ENCODE data around the gene PPARD.
"Not testable (repeated sequence)": the region's sequence is repeated elsewhere in the genome, so short reads cannot be mapped to it uniquely, and the experiment has no call there.

Gene PPARD

DNA sequence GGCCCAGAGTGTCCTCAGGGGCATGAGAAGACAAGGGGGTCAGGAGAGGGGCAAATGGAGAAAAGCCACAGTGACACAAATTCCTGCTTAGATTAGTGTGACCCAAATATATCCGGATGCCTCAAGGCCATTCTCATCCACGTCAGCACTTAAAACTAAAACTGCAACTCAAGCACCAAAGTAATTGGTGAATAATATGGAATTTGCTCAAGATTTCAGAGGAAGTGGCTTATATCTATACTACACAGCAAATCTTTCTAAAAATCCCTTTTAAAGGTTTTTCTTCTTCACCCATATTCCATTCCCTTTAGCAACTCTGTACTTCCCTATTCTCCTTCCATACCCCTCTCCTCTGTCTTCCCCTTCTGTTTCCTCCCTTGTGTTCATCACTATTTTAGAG lies 29.6 kb upstream of the PPARD start:
- DNase-seq = no peak

DNA sequence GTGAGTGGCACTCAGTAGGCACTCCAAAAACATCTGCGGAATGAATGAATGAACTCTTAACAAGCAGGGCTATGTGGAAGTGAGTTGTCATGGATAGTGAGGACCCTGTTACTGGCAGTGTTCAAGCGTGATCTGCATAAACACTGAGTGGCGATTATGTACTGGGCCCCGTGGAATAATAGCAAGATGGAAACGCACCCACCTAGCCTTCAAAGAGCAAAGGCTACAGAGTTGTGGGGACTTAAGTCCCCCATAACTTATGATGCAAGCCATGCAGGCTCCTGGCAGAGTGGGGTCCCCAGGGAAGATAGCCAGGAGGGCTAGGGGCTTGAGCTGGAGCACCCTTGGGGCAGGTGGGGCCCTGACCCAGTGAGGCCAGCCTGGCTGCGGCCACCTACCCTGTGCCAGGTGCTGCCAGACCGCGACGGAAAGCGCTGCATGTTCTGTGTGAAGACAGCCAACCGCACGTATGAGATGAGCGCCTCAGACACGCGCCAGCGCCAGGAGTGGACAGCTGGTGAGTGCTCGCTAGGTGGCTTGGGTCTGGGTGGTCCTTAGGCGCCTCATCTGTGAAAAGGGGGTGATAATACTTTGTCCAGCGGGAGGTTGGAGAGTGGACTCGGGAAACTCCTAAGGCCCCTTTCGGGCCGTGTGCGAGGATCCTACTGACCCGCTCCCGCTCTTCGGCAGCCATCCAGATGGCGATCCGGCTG lies 24.7 kb upstream of the PPARD start:
- DNase-seq = no peak

DNA sequence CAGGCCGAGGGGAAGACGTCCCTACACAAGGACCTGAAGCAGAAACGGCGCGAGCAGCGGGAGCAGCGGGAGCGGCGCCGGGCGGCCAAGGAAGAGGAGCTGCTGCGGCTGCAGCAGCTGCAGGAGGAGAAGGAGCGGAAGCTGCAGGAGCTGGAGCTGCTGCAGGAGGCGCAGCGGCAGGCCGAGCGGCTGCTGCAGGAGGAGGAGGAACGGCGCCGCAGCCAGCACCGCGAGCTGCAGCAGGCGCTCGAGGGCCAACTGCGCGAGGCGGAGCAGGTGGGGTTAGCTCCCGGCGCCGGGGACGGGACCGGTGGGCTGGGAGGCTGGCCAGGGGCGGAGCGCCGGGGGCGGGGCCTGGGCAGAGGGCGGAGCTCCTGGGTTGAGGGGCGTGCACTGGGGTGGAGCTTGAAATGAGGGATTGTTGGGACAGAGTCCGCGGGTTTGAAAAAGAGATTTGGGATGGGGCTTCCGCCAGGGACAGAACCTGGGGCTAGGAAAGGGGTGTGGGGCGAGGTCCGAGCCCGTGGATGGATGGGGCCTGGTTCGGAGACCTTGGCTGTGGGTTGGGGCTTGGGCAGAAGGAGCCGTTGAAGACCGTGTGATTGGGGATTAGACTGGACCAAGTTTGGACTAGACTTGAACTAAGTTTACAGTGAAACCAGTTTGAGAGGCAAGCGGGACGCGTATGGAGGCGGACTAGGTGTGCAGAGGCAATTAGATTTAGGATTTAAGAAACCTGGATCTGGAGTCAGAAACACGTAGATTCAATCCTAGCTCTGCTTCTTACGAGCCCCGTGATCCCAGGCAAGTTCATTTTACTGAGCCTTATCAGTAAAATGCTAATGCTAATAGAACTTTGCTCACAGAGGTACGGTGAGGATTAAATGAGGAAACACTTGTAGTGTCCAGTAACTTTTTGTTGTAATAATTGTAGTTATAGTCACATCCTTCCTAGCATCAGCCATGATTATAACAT lies 23.9 kb upstream of the PPARD start:
- DNase-seq = peak; percentile 88

DNA sequence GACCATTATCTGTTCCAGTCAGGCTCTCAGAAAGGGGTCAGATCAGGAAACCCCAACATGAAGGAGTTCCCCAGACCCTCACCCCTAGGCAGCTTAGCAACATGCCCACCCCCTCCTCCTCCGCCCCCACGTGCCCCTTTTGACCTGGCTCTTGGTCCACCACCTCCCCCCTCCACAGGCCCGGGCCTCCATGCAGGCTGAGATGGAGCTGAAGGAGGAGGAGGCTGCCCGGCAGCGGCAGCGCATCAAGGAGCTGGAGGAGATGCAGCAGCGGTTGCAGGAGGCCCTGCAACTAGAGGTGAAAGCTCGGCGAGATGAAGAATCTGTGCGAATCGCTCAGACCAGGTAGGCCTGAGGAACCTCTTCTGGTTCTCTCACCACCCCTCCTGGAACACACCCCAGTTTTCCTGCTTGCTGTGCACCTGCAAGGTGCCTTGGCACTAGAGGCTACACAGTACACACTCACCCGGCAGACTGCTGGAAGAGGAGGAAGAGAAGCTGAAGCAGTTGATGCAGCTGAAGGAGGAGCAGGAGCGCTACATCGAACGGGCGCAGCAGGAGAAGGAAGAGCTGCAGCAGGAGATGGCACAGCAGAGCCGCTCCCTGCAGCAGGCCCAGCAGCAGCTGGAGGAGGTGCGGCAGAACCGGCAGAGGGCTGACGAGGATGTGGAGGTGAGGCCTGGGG lies 22.9 kb upstream of the PPARD start:
- DNase-seq = no peak

DNA sequence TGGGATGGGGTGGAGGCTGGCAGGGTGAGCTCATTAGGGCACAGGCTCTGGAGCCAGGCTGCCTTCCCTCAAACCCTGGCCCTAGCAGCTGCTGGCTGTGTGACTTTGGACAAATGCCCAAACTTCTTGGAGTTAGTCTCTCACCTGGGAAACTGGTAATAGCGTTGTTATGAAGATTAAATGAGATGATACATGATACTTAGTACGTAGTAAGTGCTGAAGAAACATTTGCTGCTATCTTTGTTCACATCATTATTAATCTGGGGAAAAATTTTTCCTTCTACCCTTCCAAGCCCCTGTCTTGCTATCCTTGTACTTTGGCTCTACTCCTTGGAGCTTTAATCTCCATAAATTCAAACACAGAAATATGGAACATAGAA lies 22.3 kb upstream of the PPARD start:
- no peak for DNase-seq

DNA sequence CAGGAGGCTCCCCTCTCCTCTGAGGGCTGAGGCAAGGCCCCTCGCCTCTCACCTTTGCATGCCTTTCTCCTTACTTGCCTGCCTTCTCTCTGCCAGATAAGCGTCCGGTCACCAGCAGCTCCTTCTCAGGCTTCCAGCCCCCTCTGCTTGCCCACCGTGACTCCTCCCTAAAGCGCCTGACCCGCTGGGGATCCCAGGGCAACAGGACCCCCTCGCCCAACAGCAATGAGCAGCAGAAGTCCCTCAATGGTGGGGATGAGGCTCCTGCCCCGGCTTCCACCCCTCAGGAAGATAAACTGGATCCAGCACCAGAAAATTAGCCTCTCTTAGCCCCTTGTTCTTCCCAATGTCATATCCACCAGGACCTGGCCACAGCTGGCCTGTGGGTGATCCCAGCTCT lies 21.3 kb upstream of the PPARD start:
- no peak for DNase-seq

DNA sequence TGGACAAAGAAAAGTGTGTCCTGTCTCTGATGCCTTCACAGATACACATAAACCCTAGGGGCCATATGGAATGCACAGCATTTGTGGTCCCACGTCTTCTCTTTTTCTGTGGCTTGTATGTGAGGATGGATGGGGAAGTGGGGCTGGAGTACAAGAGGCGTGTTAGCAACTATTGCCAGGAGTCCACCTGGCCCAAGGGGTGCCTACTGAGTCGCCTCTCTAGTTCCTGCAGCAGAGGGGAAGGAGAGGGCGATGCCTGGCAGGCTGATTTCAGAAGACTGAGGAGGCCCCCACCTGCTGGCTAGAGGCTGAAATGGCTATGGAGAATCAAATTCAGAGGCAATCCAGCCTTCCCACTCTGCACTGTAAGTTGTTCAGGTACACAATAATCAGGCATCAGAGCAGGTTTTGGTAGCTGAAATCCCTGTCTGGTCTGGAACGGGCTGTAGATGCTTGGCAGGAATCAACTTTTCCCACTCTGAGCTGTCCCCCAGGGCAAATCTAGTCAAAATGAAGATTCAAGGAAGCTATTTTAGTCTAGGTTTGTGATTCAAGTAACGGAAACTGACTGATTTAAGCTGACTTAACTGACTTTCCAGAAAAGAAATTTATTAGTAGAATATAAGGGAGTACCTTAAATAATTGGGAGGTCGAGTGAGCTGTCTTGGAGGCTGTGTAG lies 14.9 kb upstream of the PPARD start:
- DNase-seq = peak; percentile 43

DNA sequence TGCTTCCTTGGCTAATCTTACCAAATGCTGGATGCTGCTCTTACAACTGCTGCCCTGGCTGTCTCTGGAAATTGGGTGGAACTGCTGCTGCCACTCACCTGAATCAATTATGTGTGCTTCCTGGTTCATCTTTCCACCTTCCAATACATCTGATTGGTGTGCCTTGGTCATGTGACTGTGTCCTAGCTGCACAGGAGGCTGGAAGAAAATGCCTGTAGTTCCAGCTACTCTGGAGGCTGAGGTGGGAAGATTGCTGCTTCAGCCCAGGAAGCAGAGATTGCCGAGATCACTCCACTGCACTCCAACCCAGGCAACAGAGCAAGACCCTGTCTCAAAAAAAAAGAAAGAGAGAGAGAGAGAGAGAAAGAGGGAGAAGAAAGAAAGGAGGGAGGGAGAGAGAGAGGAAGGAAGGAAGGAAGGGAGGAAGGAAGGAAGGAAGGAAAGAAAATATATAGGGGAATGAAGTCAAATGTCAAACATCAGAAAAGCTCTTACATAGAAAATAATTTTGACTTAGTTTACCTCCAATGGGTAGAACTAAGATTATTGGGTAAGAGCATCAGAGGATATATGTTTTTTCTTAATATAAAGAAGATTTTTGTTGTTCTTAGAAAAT lies 14.1 kb upstream of the PPARD start:
- DNase-seq = no peak

DNA sequence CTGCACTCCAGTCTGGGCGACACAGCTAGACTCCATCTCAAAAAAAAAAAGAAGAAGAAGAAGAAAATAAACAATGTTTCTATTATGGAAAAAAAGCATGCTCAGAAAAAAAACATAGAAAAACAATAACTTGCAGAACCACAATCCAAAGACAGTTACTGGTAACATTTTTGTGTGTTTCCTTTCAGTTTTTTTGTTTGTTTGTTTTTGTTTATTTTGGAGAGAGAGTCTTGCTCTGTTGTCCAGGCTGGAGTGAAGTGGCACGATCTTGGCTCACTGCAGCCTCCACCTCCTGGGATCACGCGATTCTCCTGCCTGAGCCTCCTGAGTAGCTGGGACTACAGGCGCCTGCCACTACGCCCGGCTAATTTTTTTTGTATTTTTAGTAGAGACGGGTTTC lies 13.4 kb upstream of the PPARD start:
- not testable (repeated sequence) for DNase-seq

DNA sequence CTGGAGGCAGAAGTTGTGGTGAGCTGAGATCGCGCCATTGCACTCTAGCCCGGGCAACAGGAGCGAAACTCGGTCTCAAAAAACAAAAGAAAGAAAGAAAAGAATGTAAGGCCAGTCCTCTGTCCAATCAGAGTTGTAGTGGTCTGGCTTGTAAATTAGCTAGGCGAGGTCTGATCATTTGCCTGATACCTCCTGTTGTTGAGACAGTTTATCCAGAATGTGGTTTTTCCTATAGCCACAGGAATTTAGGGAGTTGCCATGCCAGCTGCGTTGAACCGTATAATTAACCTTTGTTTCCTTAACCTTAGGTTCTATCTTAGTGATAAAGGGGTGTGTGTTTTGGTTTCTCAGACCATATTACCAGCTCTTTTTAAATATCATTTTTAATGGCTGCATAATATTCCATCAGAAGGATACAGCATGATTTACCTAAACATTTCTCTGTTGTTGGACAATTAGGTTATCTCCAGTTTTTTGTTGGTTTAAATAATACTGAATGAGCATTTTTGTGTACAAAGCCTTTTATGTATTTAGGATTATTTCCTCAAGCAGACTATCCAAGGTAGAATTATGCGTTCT lies 11.7 kb upstream of the PPARD start:
- DNase-seq = no peak

DNA sequence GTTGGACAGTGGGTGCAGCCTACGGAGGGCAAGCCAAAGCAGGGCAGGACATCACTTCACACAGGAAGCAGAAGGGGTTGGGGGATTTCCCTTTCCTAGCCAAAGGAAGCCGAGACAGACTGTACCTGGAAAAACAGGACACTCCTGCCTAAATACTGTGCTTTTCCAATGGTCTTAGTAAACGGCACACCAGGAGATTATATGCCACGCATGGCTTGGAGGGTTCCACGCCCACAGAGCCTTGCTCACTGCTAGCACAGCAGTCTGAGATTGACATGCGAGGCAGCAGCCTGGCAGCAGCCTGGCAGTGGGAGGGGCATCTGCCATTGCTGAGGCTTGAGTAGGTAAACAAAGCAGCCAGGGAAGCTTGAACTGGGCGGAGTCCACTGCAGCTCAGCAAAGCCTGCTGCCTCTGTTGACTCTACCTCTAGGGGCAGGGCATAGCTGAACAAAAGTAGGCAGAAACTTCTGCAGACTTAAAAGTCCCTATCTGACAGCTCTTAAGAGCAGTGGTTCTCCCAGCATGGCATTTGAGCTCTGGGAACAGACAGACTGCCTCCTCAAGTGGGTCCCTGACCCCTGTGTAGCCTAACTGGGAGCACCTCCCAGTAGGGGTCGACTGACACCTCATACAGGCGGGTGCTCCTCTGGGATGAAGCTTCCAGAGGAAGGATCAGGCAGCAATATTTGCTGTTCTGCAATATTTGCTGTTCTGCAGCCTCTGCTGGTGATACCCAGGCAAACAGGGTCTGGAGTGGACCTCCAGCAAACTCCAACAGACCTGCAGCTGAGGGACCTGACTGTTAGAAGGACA lies 10.1 kb upstream of the PPARD start:
- peak; percentile 64 for DNase-seq

DNA sequence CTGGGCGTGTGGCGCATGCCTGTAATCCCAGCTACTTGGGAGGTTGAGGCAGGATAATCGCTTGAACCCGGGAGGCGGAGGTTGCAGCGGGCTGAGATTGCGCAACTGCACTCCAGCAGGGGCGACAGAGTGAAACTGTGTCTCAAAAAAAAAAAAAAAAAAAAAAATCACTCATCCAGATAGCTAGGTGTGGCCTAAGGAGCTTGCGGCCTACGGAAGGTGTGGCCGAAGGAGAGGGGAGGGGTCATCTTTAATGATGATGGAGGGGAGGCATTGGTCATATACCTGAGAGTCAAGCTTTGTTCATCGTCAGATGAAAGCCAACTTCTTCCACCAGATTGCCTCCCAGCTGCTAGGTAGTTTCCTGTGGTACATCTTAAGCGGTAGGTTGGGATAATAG lies 801 bp upstream of the PPARD start:
- no peak for DNase-seq

DNA sequence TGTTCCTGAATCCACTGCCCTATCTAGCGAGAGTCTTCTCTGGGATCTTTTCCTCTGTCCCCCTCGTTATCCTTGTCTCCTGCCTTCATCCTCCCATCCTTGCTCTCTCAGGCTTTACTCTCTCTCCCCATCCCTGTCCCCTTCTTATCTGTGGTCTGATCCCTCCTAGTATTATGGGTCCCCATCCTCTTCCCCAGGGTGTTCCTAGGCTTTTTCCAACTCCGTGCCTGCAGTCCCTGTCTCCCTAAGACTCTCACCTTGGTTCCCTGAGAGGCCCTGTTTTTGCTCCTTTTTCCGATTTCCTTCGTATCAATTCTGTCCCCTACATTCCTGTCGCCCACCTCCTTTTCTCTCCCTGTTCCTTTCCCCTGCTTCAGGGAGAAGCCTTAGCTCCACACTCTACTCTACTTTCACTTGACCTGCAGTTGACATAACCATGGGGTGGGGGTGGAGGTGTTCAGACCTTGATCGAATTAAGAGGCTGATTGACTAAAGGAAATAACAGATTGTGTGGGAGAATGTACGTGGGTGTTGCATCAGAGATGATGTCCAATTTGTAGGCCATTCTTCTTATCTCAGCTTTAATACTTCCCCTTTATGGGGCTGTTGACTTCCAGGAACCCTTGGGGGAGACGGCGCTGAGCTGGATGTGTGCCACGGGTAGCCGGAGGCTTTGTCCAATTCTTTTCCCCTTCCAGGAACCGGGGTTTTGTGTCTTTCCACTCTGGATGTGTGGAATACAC lies 905 bp downstream of the PPARD start:
- DNase-seq = no peak

DNA sequence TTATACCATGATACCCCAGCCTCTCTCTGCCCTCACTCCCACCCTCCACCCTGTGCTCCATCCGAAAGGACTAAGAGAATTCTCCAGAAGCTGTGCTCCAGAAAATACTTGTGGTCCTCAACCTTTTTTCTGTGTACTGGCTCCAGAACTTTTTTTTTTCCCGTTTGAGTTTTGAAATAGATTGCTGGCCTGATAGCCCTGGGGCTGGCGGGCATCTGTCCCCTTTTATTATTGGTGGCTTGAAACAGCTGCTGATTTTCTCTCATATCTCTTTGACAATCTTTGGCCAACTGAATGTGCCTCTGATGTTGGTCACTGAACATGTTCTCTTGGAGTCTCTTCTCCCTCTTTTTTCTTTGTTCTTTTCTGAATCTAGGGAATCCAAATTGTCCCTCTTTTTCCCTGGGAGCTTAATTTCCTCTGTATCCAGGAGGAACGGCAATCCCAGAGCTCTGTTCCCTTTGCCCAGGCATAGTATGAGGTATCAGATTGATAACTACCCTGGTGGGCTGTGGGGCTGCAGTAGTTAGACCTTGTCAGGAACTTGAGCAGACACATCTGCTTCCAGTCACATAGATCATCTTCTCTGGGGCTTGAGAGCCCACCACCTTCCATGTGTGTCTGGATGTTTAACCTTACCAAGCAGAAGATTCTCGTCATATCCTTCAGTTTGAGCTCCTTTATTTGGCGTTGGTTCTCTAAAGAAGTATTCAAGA lies 1.6 kb downstream of the PPARD start:
- DNase-seq = no peak

DNA sequence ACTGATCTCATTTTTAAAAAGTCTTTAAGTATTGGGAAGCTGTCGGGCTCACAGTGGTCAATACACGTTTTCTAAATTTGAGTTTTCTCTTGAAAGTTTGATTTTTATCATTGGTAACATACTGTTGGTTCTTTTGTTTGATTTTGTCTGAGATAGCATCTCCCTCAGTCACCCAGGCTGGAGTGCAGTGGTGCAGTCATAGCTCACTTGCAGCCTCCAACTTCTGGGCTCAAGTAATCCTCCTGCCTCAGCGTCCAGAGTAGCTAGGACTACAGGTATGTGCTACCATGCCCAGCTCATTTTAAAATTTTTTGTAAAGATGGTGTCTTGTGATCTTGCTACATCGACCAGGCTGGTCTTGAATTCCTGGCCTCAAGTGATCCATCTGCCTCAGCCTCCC lies 9.1 kb downstream of the PPARD start:
- no peak for DNase-seq

DNA sequence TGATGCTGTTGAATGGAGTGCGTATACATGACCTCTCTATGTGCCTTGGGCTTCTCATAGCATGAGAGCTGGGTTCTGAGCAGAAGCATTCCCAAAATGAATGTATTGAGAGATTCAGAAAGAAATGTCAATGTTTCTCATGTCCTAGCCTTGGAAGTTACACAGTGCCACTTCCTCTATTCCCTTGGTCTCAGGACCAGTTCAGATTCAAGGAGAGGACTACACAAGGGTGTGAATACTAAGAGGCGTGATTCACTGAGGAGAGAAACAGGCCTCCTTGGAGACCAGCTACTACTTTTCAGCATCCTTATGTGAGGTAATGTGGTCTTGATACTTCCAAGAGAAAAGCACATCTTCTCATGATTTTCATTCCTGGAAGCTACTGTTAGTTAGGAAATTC lies 10.4 kb downstream of the PPARD start:
- no peak for DNase-seq

DNA sequence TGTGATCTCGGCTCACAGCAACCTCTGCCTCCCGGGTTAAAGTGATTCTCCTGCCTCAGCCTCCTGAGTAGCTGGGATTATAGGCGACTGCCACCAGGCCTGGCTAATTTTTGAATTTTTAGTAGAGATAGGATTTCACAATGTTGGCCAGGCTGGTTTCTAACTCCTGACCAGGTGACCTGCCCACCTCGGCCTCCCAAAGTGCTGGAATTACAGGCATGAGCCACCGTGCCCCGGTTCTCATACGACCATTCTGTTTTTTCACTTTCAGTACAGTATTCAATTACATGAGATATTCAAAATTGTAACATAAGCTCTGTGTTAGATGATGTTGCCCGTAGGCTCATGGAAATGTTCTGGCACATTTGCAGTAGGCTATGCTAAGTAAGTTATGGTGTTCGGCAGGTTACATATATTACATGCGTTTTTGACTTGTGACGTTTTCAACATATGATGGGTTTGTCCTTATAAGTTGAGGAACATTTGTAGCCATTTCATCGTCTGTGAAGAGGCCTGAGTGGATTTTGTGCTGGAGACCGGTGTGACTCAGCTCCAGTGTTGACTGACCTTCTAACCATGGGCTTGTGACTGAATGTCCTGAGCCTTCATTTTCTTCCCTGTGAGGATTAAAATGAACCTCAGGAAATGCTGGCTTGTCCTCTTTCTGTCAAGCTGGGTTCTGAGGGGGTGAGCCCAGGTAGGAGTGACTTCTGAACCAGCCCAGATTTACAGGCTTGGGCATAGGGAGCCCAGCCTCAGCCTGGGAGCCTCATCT lies 12.2 kb downstream of the PPARD start:
- no peak for DNase-seq

DNA sequence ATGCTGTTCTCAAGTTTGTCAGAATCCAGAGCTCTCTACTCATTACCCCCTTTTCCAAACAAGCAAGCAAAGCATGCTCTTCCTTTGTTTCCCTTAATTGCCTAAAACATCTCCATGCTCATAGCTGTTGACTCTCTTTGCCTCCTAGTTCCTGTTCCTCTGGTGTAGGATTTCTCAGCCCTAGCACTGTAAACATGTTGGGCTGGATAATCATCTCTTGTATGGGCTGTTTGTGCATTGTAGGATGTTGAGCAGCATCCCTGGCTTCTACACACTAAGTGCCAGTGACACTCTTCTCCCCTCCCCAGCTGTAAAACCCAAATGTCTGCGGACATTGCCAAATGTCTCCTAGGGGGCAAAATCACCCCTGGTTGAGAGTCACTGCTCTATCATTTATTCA lies 14.0 kb downstream of the PPARD start:
- DNase-seq = no peak

DNA sequence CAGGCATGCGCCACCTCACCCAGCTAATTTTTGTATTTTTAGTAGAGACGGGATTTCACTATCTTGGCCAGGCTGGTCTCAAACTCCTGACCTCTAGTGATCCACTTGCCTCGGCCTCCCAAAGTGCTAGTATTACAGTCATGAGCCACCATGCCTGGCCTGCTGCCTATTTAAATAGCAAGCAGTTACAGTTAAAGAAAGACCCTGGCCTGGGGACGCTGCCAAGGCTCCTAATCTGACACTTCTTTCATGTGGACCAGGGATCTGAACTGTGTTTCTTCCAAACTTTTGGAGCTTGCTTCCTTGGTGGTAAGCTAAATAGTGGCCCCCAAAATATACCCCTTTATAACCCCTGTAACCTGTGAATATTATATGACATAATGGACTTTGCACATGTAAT lies 15.3 kb downstream of the PPARD start:
- no peak for DNase-seq

Measured in NCI-H1436 (cell line).